Measurements from ENCODE around the gene GPX7. TPM values are rescaled to one million over a fixed set of nuclear protein-coding genes. Genes with fewer than 3 reads are reported as not detected.
A peak's percentile ranks its signal among the peaks of the same experiment; 100 is the strongest.
"Not testable (repeated sequence)": the region's sequence is repeated elsewhere in the genome, so short reads cannot be mapped to it uniquely, and the experiment has no call there.

GPX7 gene
- total RNA-seq, 2 experiments from 2014 or later: 21.2 to 23.5 TPM

DNA sequence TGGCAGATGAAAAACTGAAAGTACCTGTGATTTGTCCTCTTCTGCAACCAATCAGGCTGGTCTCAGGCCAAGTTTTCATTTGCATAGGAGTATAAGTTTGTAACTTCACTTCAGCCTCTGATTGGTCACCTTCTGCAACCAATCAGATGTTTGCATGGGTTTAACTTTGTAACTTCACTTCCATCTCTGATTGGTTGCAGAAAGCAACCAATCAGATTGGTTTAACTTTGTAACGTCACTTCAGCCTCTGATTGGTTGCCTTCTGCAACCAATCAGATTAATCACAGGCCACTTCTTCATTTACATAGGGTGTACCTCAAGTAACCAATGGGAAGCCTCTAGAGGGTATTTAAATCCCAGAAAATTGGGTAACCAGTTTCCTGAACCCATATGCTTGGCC lies 30.4 kb upstream of the GPX7 start:
- no peak overlapping the region for H3K27ac Mint-ChIP-seq
- peaks cover 6% of the 10 kb centered on the region for H3K27me3 Mint-ChIP-seq
- DNase-seq: no peak
- no peaks in the 10 kb centered on the region for H3K9me3 Mint-ChIP-seq
- ChIA-PET POLR2A (no interaction called here), CTCF (no interaction called here)
- no peak overlapping the region for H3K4me3 Mint-ChIP-seq
- no peaks in the 10 kb centered on the region for H3K36me3 Mint-ChIP-seq (ENCODE audit: low read depth)
- H3K4me1 Mint-ChIP-seq: peaks cover 9% of the 10 kb centered on the region

GRCh38 chr1:52572387-52572786 lies 29.8 kb upstream of the GPX7 start:
- no peak overlapping the region for H3K27ac Mint-ChIP-seq
- no peaks in the 10 kb centered on the region for H3K9me3 Mint-ChIP-seq
- ChIA-PET CTCF (no interaction called here), POLR2A (no interaction called here)
- H3K4me3 Mint-ChIP-seq: no peak overlapping the region
- H3K27me3 Mint-ChIP-seq: peaks cover 6% of the 10 kb centered on the region
- no peaks in the 10 kb centered on the region for H3K36me3 Mint-ChIP-seq (ENCODE audit: low read depth)
- H3K4me1 Mint-ChIP-seq: peaks cover 9% of the 10 kb centered on the region
- DNase-seq: no peak

DNA sequence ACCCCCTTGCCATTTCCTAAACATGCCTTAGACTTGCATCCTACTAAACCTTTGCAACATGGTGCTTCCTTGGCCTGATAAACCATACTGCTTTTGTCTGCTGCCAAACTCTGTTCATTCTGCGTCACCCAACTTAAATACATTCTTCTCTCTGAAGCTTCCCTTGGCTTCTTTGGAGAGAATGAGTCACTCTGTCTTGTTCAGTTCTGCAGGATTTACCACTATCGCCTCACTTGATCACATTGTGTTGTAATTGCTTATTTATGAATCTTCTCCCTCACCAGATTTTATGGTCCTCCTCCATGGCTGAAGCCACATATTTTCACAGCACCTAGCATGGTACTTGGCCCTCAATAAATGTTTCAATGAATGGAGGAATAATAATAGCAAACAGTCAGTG lies 27.6 kb upstream of the GPX7 start:
- DNase-seq: no peak
- ChIA-PET POLR2A (no interaction called here), CTCF (no interaction called here)
- Mint-ChIP-seq H3K27ac (no peak overlapping the region), H3K4me1 (peaks cover 15% of the 10 kb centered on the region), H3K9me3 (peaks cover 4% of the 10 kb centered on the region), H3K27me3 (no peaks in the 10 kb centered on the region), H3K4me3 (no peak overlapping the region), H3K36me3 (ENCODE audit: low read depth) (no peaks in the 10 kb centered on the region)

DNA sequence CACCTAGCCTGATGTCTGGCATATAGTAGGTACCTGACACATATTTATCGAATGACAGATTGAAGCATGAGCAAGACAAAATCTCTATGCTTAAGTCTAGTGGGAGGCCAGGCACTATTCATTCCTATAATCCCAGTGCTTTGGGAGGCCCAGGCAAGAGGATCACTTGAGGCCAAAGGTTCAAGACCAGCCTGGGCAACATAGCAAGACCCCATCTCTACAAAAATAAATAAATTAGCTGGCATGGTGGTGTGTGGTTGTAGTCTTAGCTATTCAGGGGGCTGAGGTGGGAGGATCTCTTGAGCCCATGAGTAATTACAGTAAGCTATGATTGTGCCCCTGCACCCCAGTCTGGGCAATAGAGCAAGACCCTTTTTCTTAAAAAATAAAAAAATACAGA lies 26.1 kb upstream of the GPX7 start:
- ChIA-PET CTCF (no interaction called here), POLR2A (interaction anchor here (0.6 to 1.2 kb wide), 2 partner anchors 27 to 32 kb away, joined by 3 read pairs; no protein-coding TSS in a partner anchor)
- H3K9me3 Mint-ChIP-seq: peaks cover 4% of the 10 kb centered on the region
- H3K27me3 Mint-ChIP-seq: no peaks in the 10 kb centered on the region
- DNase-seq: no peak
- H3K4me3 Mint-ChIP-seq: no peak overlapping the region
- H3K4me1 Mint-ChIP-seq: peaks cover 15% of the 10 kb centered on the region
- no peaks in the 10 kb centered on the region for H3K36me3 Mint-ChIP-seq (ENCODE audit: low read depth)
- H3K27ac Mint-ChIP-seq: no peak overlapping the region

GRCh38 chr1:52578066-52578465 lies 24.1 kb upstream of the GPX7 start:
- CTCF ChIA-PET: interaction anchor here (0.6 to 0.7 kb wide), 2 partner anchors 273 to 1242 kb away, joined by 3 read pairs; no protein-coding TSS in a partner anchor
- POLR2A ChIA-PET; H3K9me3 Mint-ChIP-seq; H3K27me3 Mint-ChIP-seq; H3K27ac Mint-ChIP-seq; H3K36me3 Mint-ChIP-seq (ENCODE audit: low read depth); DNase-seq; H3K4me3 Mint-ChIP-seq: not testable (repeated sequence)
- H3K4me1 Mint-ChIP-seq: peaks cover 14% of the 10 kb centered on the region

DNA sequence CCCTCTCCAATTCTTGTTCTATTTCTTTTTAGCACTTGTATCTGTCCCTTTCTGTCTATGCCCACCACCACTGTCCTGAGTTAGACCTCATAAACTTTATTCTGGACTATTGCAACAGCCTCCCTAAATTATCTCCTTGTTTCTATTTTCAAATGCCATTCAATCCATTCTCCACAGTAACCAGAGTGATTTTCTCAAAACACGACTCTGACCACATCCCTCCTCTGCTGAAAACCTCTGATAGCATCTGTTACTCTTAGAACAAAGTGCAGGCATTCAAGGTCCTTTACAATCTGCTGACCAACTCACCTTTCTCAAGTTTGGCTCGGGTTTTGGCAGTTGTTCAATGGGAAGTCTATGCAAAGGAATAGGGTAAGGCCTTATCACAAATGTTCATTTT lies 22.8 kb upstream of the GPX7 start:
- H3K27ac Mint-ChIP-seq: peak overlapping the region; percentile 9
- peaks cover 4% of the 10 kb centered on the region for H3K9me3 Mint-ChIP-seq
- H3K4me1 Mint-ChIP-seq: peaks cover 14% of the 10 kb centered on the region
- no peaks in the 10 kb centered on the region for H3K36me3 Mint-ChIP-seq (ENCODE audit: low read depth)
- ChIA-PET CTCF (no interaction called here), POLR2A (interaction anchor here (1.0 kb wide), 1 partner anchor 26 kb away, joined by 4 read pairs; the partner anchor contains the start of gene TUT4)
- no peak for DNase-seq
- H3K27me3 Mint-ChIP-seq: no peaks in the 10 kb centered on the region
- no peak overlapping the region for H3K4me3 Mint-ChIP-seq

GRCh38 chr1:52580283-52580682 lies 21.9 kb upstream of the GPX7 start:
- POLR2A ChIA-PET: no interaction called here
- Mint-ChIP-seq H3K4me1 (peaks cover 12% of the 10 kb centered on the region), H3K36me3 (ENCODE audit: low read depth) (no peaks in the 10 kb centered on the region), H3K27ac (no peak overlapping the region), H3K4me3 (no peak overlapping the region), H3K9me3 (peaks cover 4% of the 10 kb centered on the region), H3K27me3 (no peaks in the 10 kb centered on the region)
- CTCF ChIA-PET: interaction anchor here (0.7 kb wide), 1 partner anchor 45 kb away, joined by 3 read pairs; no protein-coding TSS in a partner anchor
- no peak for DNase-seq

DNA sequence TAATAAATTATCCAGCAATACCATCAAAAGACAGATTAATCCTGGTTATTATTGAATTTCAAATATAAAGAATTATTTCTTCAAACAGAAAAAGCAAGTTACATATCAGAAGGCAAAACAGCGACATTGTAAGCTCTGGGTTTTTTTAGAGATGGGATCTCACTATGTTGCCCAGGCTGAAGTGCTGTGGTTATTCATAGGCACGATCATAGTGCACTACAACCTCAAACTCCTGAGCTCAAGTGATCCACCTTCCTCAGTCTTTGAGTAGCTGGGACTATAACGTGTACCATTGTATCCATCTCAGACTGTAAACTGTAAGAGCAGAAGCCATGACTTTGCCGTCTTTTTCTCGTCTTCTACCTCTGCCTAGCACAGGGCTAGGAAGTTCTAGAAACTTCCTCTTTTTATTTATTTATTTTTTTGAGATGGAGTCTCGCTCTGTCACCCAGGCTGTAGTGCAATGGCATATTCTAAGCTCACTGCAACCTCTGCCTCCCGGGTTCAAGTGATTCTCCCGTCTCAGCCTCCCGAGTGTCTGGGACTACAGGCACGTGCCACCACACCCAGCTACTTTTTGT lies 20.0 kb upstream of the GPX7 start:
- DNase-seq: no peak
- ChIA-PET CTCF (no interaction called here), POLR2A (interaction anchor here (1.0 kb wide), 1 partner anchor 104 kb away, joined by 3 read pairs; no protein-coding TSS in a partner anchor)
- Mint-ChIP-seq H3K27ac (no peak overlapping the region), H3K27me3 (no peaks in the 10 kb centered on the region), H3K9me3 (peaks cover 4% of the 10 kb centered on the region), H3K4me1 (peaks cover 12% of the 10 kb centered on the region), H3K36me3 (ENCODE audit: low read depth) (no peaks in the 10 kb centered on the region), H3K4me3 (no peak overlapping the region)

- Mint-ChIP-seq H3K9me3 (no peaks in the 10 kb centered on the region), H3K4me3 (no peak overlapping the region), H3K36me3 (ENCODE audit: low read depth) (no peaks in the 10 kb centered on the region), H3K4me1 (no peaks in the 10 kb centered on the region), H3K27ac (no peak overlapping the region), H3K27me3 (no peaks in the 10 kb centered on the region)
- POLR2A ChIA-PET: no interaction called here
- CTCF ChIA-PET: no interaction called here
- no peak for DNase-seq
Measured at GRCh38 chr1:52585474-52585873, 16.7 kb upstream of the GPX7 start.

- Mint-ChIP-seq H3K9me3 (no peaks in the 10 kb centered on the region), H3K4me3 (no peak overlapping the region), H3K36me3 (ENCODE audit: low read depth) (no peaks in the 10 kb centered on the region), H3K27ac (no peak overlapping the region), H3K27me3 (no peaks in the 10 kb centered on the region), H3K4me1 (no peaks in the 10 kb centered on the region)
- POLR2A ChIA-PET: no interaction called here
- CTCF ChIA-PET: interaction anchor here (1.4 kb wide), 1 partner anchor 14 kb away, joined by 3 read pairs; the partner anchor contains the start of gene GPX7
- DNase-seq: no peak
Measured at GRCh38 chr1:52588027-52588426, 14.1 kb upstream of the GPX7 start.

GRCh38 chr1:52588535-52588934 lies 13.6 kb upstream of the GPX7 start:
- DNase-seq: no peak
- no peaks in the 10 kb centered on the region for H3K36me3 Mint-ChIP-seq (ENCODE audit: low read depth)
- no peaks in the 10 kb centered on the region for H3K4me1 Mint-ChIP-seq
- ChIA-PET CTCF (interaction anchor here (1.4 kb wide), 1 partner anchor 13 kb away, joined by 3 read pairs; the partner anchor contains the start of gene GPX7), POLR2A (no interaction called here)
- H3K27me3 Mint-ChIP-seq: no peaks in the 10 kb centered on the region
- no peak overlapping the region for H3K4me3 Mint-ChIP-seq
- H3K27ac Mint-ChIP-seq: no peak overlapping the region
- H3K9me3 Mint-ChIP-seq: no peaks in the 10 kb centered on the region

DNA sequence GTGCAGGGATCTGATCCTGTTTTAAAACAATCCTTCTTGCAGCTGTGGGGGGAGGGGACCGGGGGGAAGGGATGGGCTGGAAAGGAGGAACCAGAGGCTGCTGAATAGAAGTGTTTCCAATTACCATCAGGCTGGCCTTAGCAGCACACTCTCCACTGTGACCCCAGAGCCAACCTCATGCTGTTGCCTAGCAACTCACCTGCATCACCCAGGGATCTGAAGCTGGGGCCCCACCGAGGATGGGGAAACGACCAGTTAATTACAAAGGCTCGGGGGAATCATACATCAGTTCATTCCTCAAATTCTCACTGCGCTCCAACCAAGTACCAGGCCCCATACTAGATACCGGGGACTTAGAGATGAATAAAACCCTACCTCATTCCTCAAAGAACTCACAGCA lies 11.9 kb upstream of the GPX7 start:
- Mint-ChIP-seq H3K4me1 (no peaks in the 10 kb centered on the region), H3K36me3 (ENCODE audit: low read depth) (no peaks in the 10 kb centered on the region), H3K4me3 (no peak overlapping the region), H3K27me3 (no peaks in the 10 kb centered on the region), H3K27ac (no peak overlapping the region), H3K9me3 (no peaks in the 10 kb centered on the region)
- CTCF ChIA-PET: no interaction called here
- POLR2A ChIA-PET: no interaction called here
- DNase-seq: no peak

GRCh38 chr1:52592637-52593323 lies 9.4 kb upstream of the GPX7 start:
- Mint-ChIP-seq H3K27ac (no peak overlapping the region), H3K27me3 (no peaks in the 10 kb centered on the region), H3K4me1 (no peaks in the 10 kb centered on the region), H3K4me3 (no peak overlapping the region), H3K36me3 (ENCODE audit: low read depth) (no peaks in the 10 kb centered on the region), H3K9me3 (no peaks in the 10 kb centered on the region)
- POLR2A ChIA-PET: interaction anchor here (1.6 kb wide), 1 partner anchor 8 kb away, joined by 6 read pairs; no protein-coding TSS in a partner anchor
- DNase-seq: no peak
- CTCF ChIA-PET: interaction anchor here (1.0 to 2.8 kb wide), 2 partner anchors 11 to 94 kb away, joined by 3 to 8 read pairs; no protein-coding TSS in a partner anchor

DNA sequence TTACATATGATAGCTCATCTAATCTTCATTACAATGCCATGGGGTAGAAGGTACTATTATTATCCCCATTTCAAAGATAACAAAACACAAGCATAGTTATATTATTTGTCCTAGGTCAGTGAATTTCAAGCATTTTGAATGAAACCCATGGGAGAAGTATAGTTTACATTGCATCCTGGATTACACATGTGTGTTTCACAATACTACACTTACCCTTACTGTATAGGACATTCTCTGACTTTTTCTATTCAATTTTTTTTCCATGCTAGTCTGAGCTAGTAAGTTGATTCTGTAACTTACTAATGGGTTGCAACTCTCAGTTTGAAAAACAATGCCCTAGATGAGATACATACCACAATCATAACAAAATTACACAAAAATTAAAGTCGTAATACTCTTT lies 8.7 kb upstream of the GPX7 start:
- CTCF ChIA-PET: interaction anchor here (1.0 to 2.8 kb wide), 2 partner anchors 11 to 93 kb away, joined by 3 to 8 read pairs; no protein-coding TSS in a partner anchor
- no peak overlapping the region for H3K27ac Mint-ChIP-seq
- DNase-seq: no peak
- H3K36me3 Mint-ChIP-seq (ENCODE audit: low read depth): no peaks in the 10 kb centered on the region
- no peak overlapping the region for H3K4me3 Mint-ChIP-seq
- POLR2A ChIA-PET: no interaction called here
- no peaks in the 10 kb centered on the region for H3K27me3 Mint-ChIP-seq
- H3K9me3 Mint-ChIP-seq: no peaks in the 10 kb centered on the region
- H3K4me1 Mint-ChIP-seq: no peaks in the 10 kb centered on the region

All from activated CD4-positive, alpha-beta memory T cell treated with anti-CD3 and anti-CD28 coated beads, Interleukin-2, amount 10 ng/mL, durations not matched to agents 7 days and 5 days (primary cell).